Astrocyte (in vitro differentiated cells and primary cell): ENCODE results near the gene CDKN1C.

Experiments used
- EZH2 ChIP-seq: IDR thresholded peaks from 2 replicates; pipeline ENCODE4 v1.6.1; 2012; ENCODE audit warnings: mild to moderate bottlenecking, low read length, inconsistent platforms; ENCODE audit not compliant: insufficient read depth
- TF ChIP-seq, protein P1 (sequence below): IDR thresholded peaks from 2 replicates; pipeline ENCODE4 v1.5.1; 2011; ENCODE audit warnings: low read depth, mild to moderate bottlenecking, inconsistent platforms, low read length, moderate library complexity; ENCODE audit not compliant: insufficient read depth

DNA sequence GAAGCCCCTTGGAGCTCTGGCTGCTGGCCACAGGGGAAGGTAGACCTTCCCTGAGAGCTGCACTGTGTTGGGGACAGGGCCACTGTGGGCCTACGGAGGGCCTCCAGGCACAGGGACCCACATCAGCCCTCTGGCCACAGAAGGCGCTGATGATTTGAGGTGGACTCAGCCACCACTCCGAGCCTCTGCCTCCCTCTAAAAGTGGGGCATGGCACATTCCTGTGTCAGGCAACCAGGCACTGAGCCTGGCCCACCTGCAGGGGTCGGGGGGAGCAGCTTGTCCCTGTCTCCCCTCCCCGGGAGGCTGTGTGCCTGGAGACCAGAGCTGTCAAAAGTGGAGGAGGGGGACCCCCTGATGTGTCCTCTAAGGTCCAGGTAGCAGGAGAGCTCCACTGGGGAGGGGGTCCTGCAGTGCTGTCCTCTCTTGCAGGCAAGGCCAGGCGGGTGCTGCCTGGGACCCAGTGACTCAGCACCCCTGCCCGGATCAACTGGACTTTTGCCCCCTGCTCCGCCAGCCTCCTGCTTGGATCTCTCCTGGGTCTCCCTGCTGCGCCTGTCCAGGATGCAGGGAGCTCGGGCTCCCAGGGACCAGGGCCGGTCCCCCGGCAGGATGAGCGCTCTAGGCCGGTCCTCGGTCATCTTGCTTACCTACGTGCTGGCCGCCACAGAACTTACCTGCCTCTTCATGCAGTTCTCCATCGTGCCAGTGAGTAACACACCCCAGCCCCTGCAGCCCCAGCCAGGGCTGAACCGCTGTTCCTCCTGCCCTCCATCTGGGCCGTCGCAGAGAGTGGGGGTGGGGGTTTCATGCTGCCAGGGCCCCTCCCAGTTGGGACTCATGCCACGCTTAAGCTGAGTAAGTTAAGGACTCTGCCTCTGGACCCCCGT is 17.5 kb upstream of the CDKN1C start:
- TF ChIP-seq, protein P1, sequence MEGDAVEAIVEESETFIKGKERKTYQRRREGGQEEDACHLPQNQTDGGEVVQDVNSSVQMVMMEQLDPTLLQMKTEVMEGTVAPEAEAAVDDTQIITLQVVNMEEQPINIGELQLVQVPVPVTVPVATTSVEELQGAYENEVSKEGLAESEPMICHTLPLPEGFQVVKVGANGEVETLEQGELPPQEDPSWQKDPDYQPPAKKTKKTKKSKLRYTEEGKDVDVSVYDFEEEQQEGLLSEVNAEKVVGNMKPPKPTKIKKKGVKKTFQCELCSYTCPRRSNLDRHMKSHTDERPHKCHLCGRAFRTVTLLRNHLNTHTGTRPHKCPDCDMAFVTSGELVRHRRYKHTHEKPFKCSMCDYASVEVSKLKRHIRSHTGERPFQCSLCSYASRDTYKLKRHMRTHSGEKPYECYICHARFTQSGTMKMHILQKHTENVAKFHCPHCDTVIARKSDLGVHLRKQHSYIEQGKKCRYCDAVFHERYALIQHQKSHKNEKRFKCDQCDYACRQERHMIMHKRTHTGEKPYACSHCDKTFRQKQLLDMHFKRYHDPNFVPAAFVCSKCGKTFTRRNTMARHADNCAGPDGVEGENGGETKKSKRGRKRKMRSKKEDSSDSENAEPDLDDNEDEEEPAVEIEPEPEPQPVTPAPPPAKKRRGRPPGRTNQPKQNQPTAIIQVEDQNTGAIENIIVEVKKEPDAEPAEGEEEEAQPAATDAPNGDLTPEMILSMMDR, result no peak
- TF ChIP-seq EZH2, result no peak
